H1 (cell line): ENCODE data around the gene NUDC. TPM values are rescaled to one million over a fixed set of nuclear protein-coding genes. Genes with fewer than 3 reads are reported as not detected.
A peak's percentile ranks its signal among the peaks of the same experiment; 100 is the strongest.

ENCODE experiments used
- CTCF ChIA-PET: fragments of 300-600 bp; sonication (Branson Sonifier 250); formaldehyde crosslinking; loops from one replicate; lab custom pipeline; 2021; ENCODE audit not compliant: partially characterized antibody; lab: Charles Lee
- POLR2A ChIA-PET: fragments of 300-600 bp; sonication (Branson Sonifier 250); formaldehyde crosslinking; loops from one replicate; lab custom pipeline; 2021; ENCODE audit warnings: inconsistent platforms; ENCODE audit not compliant: partially characterized antibody; lab: Charles Lee
- DNase-seq, 2 experiments: peaks; one replicate each; pipeline versions ENCODE4 v3.0.0 to v3.0.0-alpha.2; 2010 to 2022; ENCODE audit warnings: low spot score in 2 of 2, low read depth in 1 of 2, mixed read lengths in 1 of 2
- FAIRE-seq: peaks from 2 replicates; lab custom pipeline; 2011; peaks lifted over from hg19 to GRCh38; lab: Jason Lieb, UNC
- H2AFZ ChIP-seq: 2 replicates; pipeline ENCODE4 v1.8.1; 2012; ENCODE audit warnings: low read length, inconsistent platforms
- H2AK5ac ChIP-seq: 2 replicates; pipeline ENCODE4 v1.6.1; 2013; ENCODE audit warnings: low read depth, low read length
- H2BK120ac ChIP-seq: replicated peaks from 2 replicates; pipeline ENCODE3; 2013; ENCODE audit warnings: low read depth, low read length, inconsistent platforms
- H2BK12ac ChIP-seq: 2 replicates; pipeline ENCODE4 v1.6.1; 2013; ENCODE audit warnings: low read depth, low read length
- H2BK15ac ChIP-seq: 2 replicates; pipeline ENCODE4 v1.6.1; 2013; ENCODE audit warnings: low read length
- H2BK20ac ChIP-seq: 2 replicates; pipeline ENCODE4 v1.6.1; 2013; ENCODE audit warnings: low read length
- H2BK5ac ChIP-seq: 2 replicates; pipeline ENCODE4 v1.6.1; 2013; ENCODE audit warnings: low read depth, low read length
- H3K14ac ChIP-seq: 2 replicates; pipeline ENCODE4 v1.6.1; 2013; ENCODE audit warnings: inconsistent platforms; ENCODE audit not compliant: insufficient read length
- H3K18ac ChIP-seq: 2 replicates; pipeline ENCODE4 v1.6.1; 2013; ENCODE audit warnings: low read length; ENCODE audit errors: extremely low read depth
- H3K23ac ChIP-seq: 2 replicates; pipeline ENCODE4 v1.6.1; 2013; ENCODE audit warnings: inconsistent platforms; ENCODE audit not compliant: insufficient read length
- H3K23me2 ChIP-seq: 2 replicates; pipeline ENCODE4 v1.6.1; 2013; ENCODE audit warnings: low read depth, low read length
- H3K27ac ChIP-seq: 2 replicates; pipeline ENCODE4 v1.6.1; 2011; ENCODE audit warnings: low read depth, low read length, inconsistent platforms
- H3K27me3 ChIP-seq, 4 experiments: replicated peaks in 1 of 4; 1 replicate in 1 of 4; 2 replicates in 3 of 4; pipeline versions ENCODE4 v1.6.1 to v1.8.1; 2011 to 2013; ENCODE audit warnings: low read length in 3 of 4, mild to moderate bottlenecking in 3 of 4, inconsistent platforms in 2 of 4, mixed read lengths in 2 of 4, moderate library complexity in 1 of 4; ENCODE audit not compliant: control insufficient read depth in 3 of 4, insufficient read depth in 3 of 4; ENCODE audit errors: extremely low read depth in 1 of 4
- H3K36me3 ChIP-seq, 4 experiments: 2 replicates each; pipeline versions ENCODE4 v1.6.1 to v1.8.1; 2011 to 2013; ENCODE audit warnings: mild to moderate bottlenecking in 4 of 4, low read length in 3 of 4, moderate library complexity in 2 of 4, control low read depth in 1 of 4, inconsistent platforms in 1 of 4; ENCODE audit not compliant: insufficient read depth in 4 of 4, control insufficient read depth in 2 of 4
- H3K4ac ChIP-seq: replicated peaks from 2 replicates; pipeline ENCODE3; 2013; ENCODE audit warnings: low read length, low read depth, mixed read lengths, inconsistent platforms; ENCODE audit not compliant: insufficient read length
- H3K4me1 ChIP-seq, 4 experiments: replicated peaks in 1 of 4; 1 replicate in 1 of 4; 2 replicates in 3 of 4; pipeline versions ENCODE4 v1.6.1 to v1.8.1; 2011 to 2013; ENCODE audit warnings: low read length in 3 of 4, inconsistent platforms in 2 of 4, mixed read lengths in 1 of 4; ENCODE audit not compliant: insufficient read depth in 4 of 4, control insufficient read depth in 3 of 4
- H3K4me2 ChIP-seq, 2 experiments: 2 replicates each; pipeline versions ENCODE4 v1.6.1 to v1.8.1; 2011 to 2013; ENCODE audit warnings: low read depth in 2 of 2, low read length in 2 of 2, control low read depth in 1 of 2, inconsistent platforms in 1 of 2, mild to moderate bottlenecking in 1 of 2; ENCODE audit not compliant: insufficient read depth in 1 of 2
- H3K4me3 ChIP-seq, 4 experiments: fragments of 200-600, 300-600 bp in 1 of 4; sonication (generic), shearing (Covaris generic), sonication (Bioruptor Twin) in 1 of 4; 2 replicates each; pipeline versions ENCODE4 v1.5.1 to v1.8.1; 2011 to 2016; ENCODE audit warnings: low read length in 4 of 4, low read depth in 3 of 4, control low read depth in 2 of 4, inconsistent platforms in 2 of 4, mild to moderate bottlenecking in 2 of 4, mixed read lengths in 1 of 4, moderate library complexity in 1 of 4; ENCODE audit not compliant: insufficient read depth in 2 of 4; ENCODE audit errors: extremely low read depth in 1 of 4
- H3K56ac ChIP-seq: replicated peaks from 2 replicates; pipeline ENCODE3; 2013; ENCODE audit warnings: low read depth, mild to moderate bottlenecking, mixed read lengths, low read length, inconsistent platforms; ENCODE audit not compliant: insufficient read length
- H3K79me1 ChIP-seq: 2 replicates; pipeline ENCODE4 v1.6.1; 2013; ENCODE audit warnings: low read depth, low read length, control low read depth
- H3K79me2 ChIP-seq, 2 experiments: 2 replicates each; pipeline versions ENCODE4 v1.6.1 to v1.8.1; 2012 to 2013; ENCODE audit warnings: low read length in 2 of 2, mild to moderate bottlenecking in 2 of 2, inconsistent platforms in 1 of 2; ENCODE audit not compliant: insufficient read depth in 2 of 2, control insufficient read depth in 1 of 2
- H3K9ac ChIP-seq, 4 experiments: replicated peaks in 1 of 4; 1 replicate in 1 of 4; 2 replicates in 3 of 4; pipeline versions ENCODE4 v1.6.1 to v1.8.1; 2011 to 2013; ENCODE audit warnings: low read depth in 3 of 4, low read length in 3 of 4, control low read depth in 2 of 4, mild to moderate bottlenecking in 2 of 4, moderate library complexity in 2 of 4, inconsistent platforms in 1 of 4; ENCODE audit errors: extremely low read depth in 1 of 4
- H3K9me3 ChIP-seq, 2 experiments: 2 replicates each; pipeline versions ENCODE4 v1.6.1 to v1.8.1; 2012 to 2013; ENCODE audit warnings: mild to moderate bottlenecking in 2 of 2, moderate library complexity in 2 of 2, control low read depth in 1 of 2, inconsistent platforms in 1 of 2, low read depth in 1 of 2, low read length in 1 of 2, mixed read lengths in 1 of 2; ENCODE audit not compliant: insufficient read depth in 2 of 2
- H4K20me1 ChIP-seq, 2 experiments: replicated peaks in 1 of 2; 2 replicates each; pipeline versions ENCODE3 to v1.8.1; 2011 to 2013; ENCODE audit warnings: inconsistent platforms in 2 of 2, low read length in 2 of 2, mild to moderate bottlenecking in 1 of 2; ENCODE audit not compliant: insufficient read depth in 2 of 2, control insufficient read depth in 1 of 2
- H4K5ac ChIP-seq: 2 replicates; pipeline ENCODE4 v1.6.1; 2013; ENCODE audit warnings: low read length, low read depth, mixed read lengths, inconsistent platforms; ENCODE audit not compliant: insufficient read length
- H4K8ac ChIP-seq: 2 replicates; pipeline ENCODE4 v1.8.0; 2013; ENCODE audit warnings: mild to moderate bottlenecking, moderate library complexity, low read length, inconsistent platforms; ENCODE audit not compliant: insufficient read depth; ENCODE audit errors: extremely low read depth
- H4K91ac ChIP-seq: replicated peaks from 2 replicates; pipeline ENCODE3; 2013; ENCODE audit warnings: low read length, mixed read lengths, inconsistent platforms; ENCODE audit not compliant: insufficient read length
- SP1 ChIP-seq: IDR thresholded peaks from 2 replicates; pipeline ENCODE4 v1.6.1; 2011; ENCODE audit warnings: low read depth, low read length
- WGBS, 2 experiments: shearing (Covaris generic) in 1 of 2; methylation state at CpG; one replicate each; pipeline versions ENCODE4 v1.1.6 to v1.1.7; 2013 to 2015; ENCODE audit warnings: low lambda C conversion rate in 2 of 2, mixed read lengths in 2 of 2, inconsistent platforms in 1 of 2, low coverage in 1 of 2, missing lambda C conversion rate in 1 of 2; ENCODE audit not compliant: insufficient replicate concordance in 2 of 2, insufficient coverage in 1 of 2, insufficient read length in 1 of 2; ENCODE audit errors: extremely low coverage in 1 of 2, missing lambda C conversion rate in 1 of 2; 5-methylcytosine and 5-hydroxymethylcytosine counted together
- polyA plus RNA-seq, 7 experiments: library from polyadenylated mRNA; depleted of rRNA in 3 of 7; stranded (reverse) in 5 of 7; unstranded in 2 of 7; fragments of >200 nt in 5 of 7; fragments of 200-250 nt in 2 of 7; gene quantifications; 1 replicate in 5 of 7; 2 replicates in 1 of 7; 4 replicates in 1 of 7; pipeline versions ENCODE4 v1.2.1 to v1.2.3, GENCODE V29; 2011 to 2013; ENCODE audit warnings: missing spikeins in 2 of 7, mixed read lengths in 2 of 7
- total RNA-seq: library from RNA; stranded (reverse); fragmentation: NEBNext Ultra II Directional; extraction: Animal tissue kit (Norgen Biotek cat#: 25700); gene quantifications from 2 replicates; pipeline ENCODE4 v1.2.1, GENCODE V29; 2021

Gene NUDC
- total and polyA plus RNA-seq, 2 of the 8 experiments (the other 6 are each of a cell fraction or from before 2014, with no cell fraction given) = 43.2 to 131 TPM

DNA sequence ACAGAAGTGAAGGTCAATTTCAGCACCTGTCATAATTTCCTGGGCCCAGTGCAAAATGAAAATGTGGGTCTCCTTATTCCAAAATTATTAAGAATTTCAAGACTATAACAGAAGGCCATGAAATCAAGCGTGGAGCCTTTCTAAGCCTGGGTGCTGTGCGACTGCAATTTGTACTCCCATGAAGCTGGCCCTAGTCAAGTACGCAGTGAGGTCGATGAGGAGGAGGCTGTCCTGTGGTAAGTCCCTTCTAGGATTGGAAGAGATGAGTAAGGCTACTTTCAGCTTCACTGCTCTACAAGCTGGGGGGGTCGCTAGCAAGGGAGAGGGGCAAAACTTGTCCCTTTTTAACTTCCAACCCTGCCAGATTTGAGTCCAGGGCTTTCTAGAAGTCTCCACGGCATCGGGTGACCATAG is 410 bp upstream of the NUDC start:
- Histone ChIP-seq H4K91ac (no peak overlapping the region), H4K8ac (no peak overlapping the region), H2BK20ac (no peak overlapping the region), H3K79me1 (peaks cover 11% of the 10 kb centered on the region), H2BK5ac (no peak overlapping the region), H2BK15ac (no peak overlapping the region), H3K27ac (no peak overlapping the region), H2AFZ (peak overlapping the region; percentile 63), H3K4me1 (peaks cover 0 to 6% (median 4%) of the 10 kb centered on the region in 4 experiments; a peak in 3 of 7 replicates), H2BK120ac (no peak overlapping the region), H3K56ac (no peak overlapping the region), H3K4ac (no peak overlapping the region), H2BK12ac (no peak overlapping the region), H3K36me3 (peaks cover 6 to 25% (median 17%) of the 10 kb centered on the region in 4 experiments), H3K27me3 (no peaks in the 10 kb centered on the region), H3K23ac (no peak overlapping the region), H3K23me2 (peaks cover 9% of the 10 kb centered on the region), H4K20me1 (peaks cover 0 to 7% of the 10 kb centered on the region in 2 experiments), H3K9me3 (no peaks in the 10 kb centered on the region), H3K79me2 (peaks cover 12 to 28% of the 10 kb centered on the region in 2 experiments), H3K14ac (no peak overlapping the region), H2AK5ac (no peak overlapping the region), H3K4me2 (peak overlapping the region; percentile 81 to 91), H3K4me3 (peak overlapping the region; percentile 70 to 88 (median 82); a peak in 5 of 8 replicates), H4K5ac (no peak overlapping the region), H3K9ac (no peak overlapping the region; a peak in 2 of 7 replicates), H3K18ac (no peak overlapping the region)
- ChIA-PET POLR2A (interaction anchor here (0.6 to 2.2 kb wide), 15 partner anchors 8 to 421 kb away, joined by 3 to 13 read pairs (median 4); partner anchors contain the start of genes GPATCH3 and NR0B2), CTCF (interaction anchor here (1.0 kb wide), 1 partner anchor 242 kb away, joined by 3 read pairs; no protein-coding TSS in a partner anchor)
- 38% methylated on average over 7 of the region's 7 CpGs; no CpG with 5 or more reads in 1 of the 2 experiments for WGBS, 2 experiments
- FAIRE-seq = no peak
- DNase-seq = no peak
- no peak for TF ChIP-seq SP1
